HG03064 (cell line): Measurements from ENCODE around the gene PLEKHA1.

ENCODE experiments used
- ATAC-seq: cut with Tn5 transposase; IDR thresholded peaks from one replicate; pipeline ENCODE4 v1.9.1; 2021; ENCODE audit warnings: low read depth; ENCODE audit not compliant: unreplicated experiment

The PLEKHA1 gene

GRCh38 chr10:122374237-122374858, at the start of gene PLEKHA1:
TSS of gene PLEKHA1 (plus strand) at chr10:122374708. CDS start at chr10:122393201, 18,493 bp downstream.
- peak; percentile 79 for ATAC-seq

- no peak for ATAC-seq
Measured at GRCh38 chr10:122325235-122325634, 49.3 kb upstream of the PLEKHA1 start.

- no peak for ATAC-seq
Measured at GRCh38 chr10:122326385-122326784, 48.1 kb upstream of the PLEKHA1 start.

- no peak for ATAC-seq
Measured at GRCh38 chr10:122326806-122327205, 47.7 kb upstream of the PLEKHA1 start.

- ATAC-seq: no peak
Measured at GRCh38 chr10:122327237-122328206, 47.0 kb upstream of the PLEKHA1 start.

GRCh38 chr10:122328676-122329075, 45.8 kb upstream of the PLEKHA1 start:
- no peak for ATAC-seq

- no peak for ATAC-seq
Measured at GRCh38 chr10:122329416-122329815, 45.1 kb upstream of the PLEKHA1 start.

GRCh38 chr10:122331100-122331499, 43.4 kb upstream of the PLEKHA1 start:
- ATAC-seq: no peak

- no peak for ATAC-seq
Measured at GRCh38 chr10:122331615-122332446, 42.7 kb upstream of the PLEKHA1 start.

GRCh38 chr10:122333037-122333436, 41.5 kb upstream of the PLEKHA1 start:
- no peak for ATAC-seq

GRCh38 chr10:122336332-122336731, 38.2 kb upstream of the PLEKHA1 start:
- ATAC-seq: no peak

- no peak for ATAC-seq
Measured at GRCh38 chr10:122336961-122337360, 37.5 kb upstream of the PLEKHA1 start.

GRCh38 chr10:122338609-122339441, 35.7 kb upstream of the PLEKHA1 start:
- ATAC-seq: no peak

- ATAC-seq: no peak
Measured at GRCh38 chr10:122341141-122341810, 33.2 kb upstream of the PLEKHA1 start.

- no peak for ATAC-seq
Measured at GRCh38 chr10:122342293-122343134, 32.0 kb upstream of the PLEKHA1 start.

- no peak for ATAC-seq
Measured at GRCh38 chr10:122343135-122343800, 31.2 kb upstream of the PLEKHA1 start.

GRCh38 chr10:122343936-122344335, 30.6 kb upstream of the PLEKHA1 start:
- no peak for ATAC-seq

- no peak for ATAC-seq
Measured at GRCh38 chr10:122344741-122345258, 29.7 kb upstream of the PLEKHA1 start.
